B cell (primary cell): Measurements from ENCODE around the gene F8.

Experiments used
- CTCF ChIP-seq: fragments of 200-600 bp; IDR thresholded peaks from one replicate; pipeline ENCODE4 v1.8.0; 2022; ENCODE audit warnings: antibody characterized with exemption, mild to moderate bottlenecking
- EZH2 ChIP-seq: IDR thresholded peaks from 2 replicates; pipeline ENCODE4 v1.6.1; 2012; ENCODE audit warnings: borderline replicate concordance, low read depth, mild to moderate bottlenecking, moderate library complexity, low read length; ENCODE audit not compliant: insufficient read depth, poor library complexity, severe bottlenecking

GRCh38 chrX:155046129-155046810 lies 23.7 kb upstream of the F8 start:
- TF ChIP-seq CTCF = no peak
- no peak for TF ChIP-seq EZH2
